ENCODE measurements around the gene ZNF439. TPM values are rescaled to one million over a fixed set of nuclear protein-coding genes. Genes with fewer than 3 reads are reported as not detected.

The ZNF439 gene
- 10 to 100 TPM in 2 of 3 donors, 1 to 10 TPM in 1; 5.1 to 20.8 (median 13.8) TPM for total RNA-seq

- Histone ChIP-seq H3K36me3 (no peaks in the 10 kb centered on the region), H3K9me3 (peaks cover 5 to 12% of the 10 kb centered on the region in 2 donors), H3K4me1 (no peaks in the 10 kb centered on the region), H3K27me3 (no peaks in the 10 kb centered on the region), H3K4me3 (peak within 1 kb of the TSS; percentile 58 to 81 (median 71)), H3K27ac (peak within 1 kb of the TSS; percentile 72 to 77)
- intact Hi-C loops (cut with DNase I; ENCODE audit: low total_unique reads), result no loop called here
- no peak for TF ChIP-seq POLR2A (IDR thresholded peaks at IDR 0.05)
- TF ChIP-seq POLR2AphosphoS5 (IDR thresholded peaks at IDR 0.05), result peak in 2 of 3 donors; percentile 36 to 57
- TF ChIP-seq CTCF (IDR thresholded peaks at IDR 0.05), result peak in 1 of 3 donors; percentile 12
- peak; percentile 92 to 94 for DNase-seq (ENCODE audit: low spot score in 2 of 2)
Measured at GRCh38 chr19:11848594-11849469, at the start of gene ZNF439. Gene ZNF439, plus strand, starts transcription at chr19:11848726. Its CDS starts 142 bp downstream, at chr19:11848868.

- H3K4me1 ChIP-seq, result no peaks in the 10 kb centered on the region
Measured at GRCh38 chr19:11806354-11807098, 42.0 kb upstream of the ZNF439 start.

GRCh38 chr19:11807099-11807380, 41.5 kb upstream of the ZNF439 start:
- Histone ChIP-seq H3K27me3 (no peaks in the 10 kb centered on the region), H3K4me1 (no peaks in the 10 kb centered on the region), H3K9me3 (peaks cover 19 to 26% of the 10 kb centered on the region in 2 donors), H3K27ac (no peak overlapping the region), H3K36me3 (no peaks in the 10 kb centered on the region), H3K4me3 (no peak overlapping the region)
- no peak for TF ChIP-seq POLR2A (IDR thresholded peaks at IDR 0.05)
- no peak for TF ChIP-seq CTCF (IDR thresholded peaks at IDR 0.05)
- no peak for TF ChIP-seq POLR2AphosphoS5 (IDR thresholded peaks at IDR 0.05)
- DNase-seq (ENCODE audit: low spot score in 2 of 2), result no peak
- intact Hi-C loops (cut with DNase I; ENCODE audit: low total_unique reads), result no loop called here

More at GRCh38 chr19:11806354-11807098, 42.0 kb upstream of the ZNF439 start:
- Histone ChIP-seq H3K9me3 (peaks cover 19 to 26% of the 10 kb centered on the region in 2 donors), H3K36me3 (no peaks in the 10 kb centered on the region), H3K27me3 (no peaks in the 10 kb centered on the region), H3K27ac (no peak overlapping the region), H3K4me3 (no peak overlapping the region)
- no peak for DNase-seq (ENCODE audit: low spot score in 2 of 2)
- TF ChIP-seq POLR2A (IDR thresholded peaks at IDR 0.05) (no peak), POLR2AphosphoS5 (IDR thresholded peaks at IDR 0.05) (no peak), CTCF (IDR thresholded peaks at IDR 0.05) (no peak)
- intact Hi-C loops (cut with DNase I; ENCODE audit: low total_unique reads), result no loop called here

- no peaks in the 10 kb centered on the region for H3K27me3 ChIP-seq
- DNase-seq (ENCODE audit: low spot score in 2 of 2), result no peak
- intact Hi-C loops (cut with DNase I; ENCODE audit: low total_unique reads), result no loop called here
- no peaks in the 10 kb centered on the region for H3K4me1 ChIP-seq
- TF ChIP-seq POLR2A (IDR thresholded peaks at IDR 0.05) (no peak), CTCF (IDR thresholded peaks at IDR 0.05) (no peak), POLR2AphosphoS5 (IDR thresholded peaks at IDR 0.05) (no peak)
- peak overlapping the region in 1 of 2 donors; percentile 98 for H3K27ac ChIP-seq
- no peaks in the 10 kb centered on the region for H3K36me3 ChIP-seq
- H3K4me3 ChIP-seq, result peak overlapping the region; percentile 66 to 91 (median 84)
- peaks cover 0 to under 1% of the 10 kb centered on the region in 2 donors for H3K9me3 ChIP-seq
Measured at GRCh38 chr19:11813703-11814028, 34.9 kb upstream of the ZNF439 start.

All from breast epithelium (tissue), 4 donors.